Neural cell (in vitro differentiated cells): ENCODE measurements around the gene ATP6V1B1.

Experiments used
- EP300 ChIP-seq: fragments of 450-650 bp; conservative IDR thresholded peaks from 2 replicates; pipeline ENCODE4 v1.6.1; 2014; ENCODE audit warnings: antibody characterized with exemption, mild to moderate bottlenecking, moderate library complexity; ENCODE audit not compliant: poor library complexity, severe bottlenecking
- EZH2 ChIP-seq: fragments of 200-600, 300-800 bp; shearing (Covaris generic), sonication (generic); IDR thresholded peaks from 2 replicates; pipeline ENCODE4 v1.6.1; 2014; ENCODE audit warnings: antibody characterized with exemption, low read length, borderline replicate concordance, mild to moderate bottlenecking; ENCODE audit not compliant: insufficient read depth, poor library complexity, severe bottlenecking
- TAF1 ChIP-seq: IDR thresholded peaks from 2 replicates; pipeline ENCODE4 v1.6.1; 2012; ENCODE audit warnings: low read depth
- TF ChIP-seq, protein P1 (sequence below): fragments of 450-650 bp; IDR thresholded peaks from 2 replicates; pipeline ENCODE4 v1.5.1; 2014; ENCODE audit warnings: antibody characterized with exemption, mild to moderate bottlenecking, moderate library complexity; ENCODE audit not compliant: poor library complexity, severe bottlenecking

DNA sequence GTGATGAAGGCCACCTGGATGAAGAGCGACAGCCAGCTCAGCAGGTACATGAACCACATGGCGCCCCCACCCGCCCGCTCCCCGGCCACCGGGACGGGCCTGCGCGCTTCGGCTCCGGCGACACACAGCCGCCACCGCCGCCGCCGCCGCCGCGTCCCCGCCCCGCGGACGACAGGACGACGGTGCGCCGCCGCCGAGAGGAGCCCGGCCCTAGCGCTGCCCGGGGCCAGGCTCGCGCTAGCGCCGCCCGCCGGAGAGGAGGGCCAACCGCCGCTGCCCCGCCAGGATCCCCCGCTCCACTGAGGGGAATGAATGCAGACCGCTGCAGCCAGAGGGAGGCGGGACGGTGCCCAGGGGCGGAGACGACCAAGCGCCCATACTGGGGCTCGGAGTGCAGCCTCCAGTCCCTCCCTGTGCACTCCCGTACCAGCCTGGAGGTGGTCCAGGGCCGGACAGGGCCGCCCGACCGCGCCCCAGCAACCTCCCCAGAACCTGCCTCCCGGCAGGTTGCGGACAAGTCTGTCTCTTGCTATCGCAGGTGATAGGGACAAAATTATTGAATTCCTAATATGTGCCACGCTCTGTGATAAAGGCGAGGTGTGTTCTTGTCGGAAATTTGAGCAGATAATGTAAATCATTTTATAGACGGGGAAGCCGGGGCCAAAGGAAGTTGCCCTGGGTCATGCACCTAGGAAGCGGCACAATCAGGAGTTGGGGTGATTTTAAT is 59.2 kb downstream of the ATP6V1B1 start, which contains the start of gene TEX261:
- TF ChIP-seq, protein P1, sequence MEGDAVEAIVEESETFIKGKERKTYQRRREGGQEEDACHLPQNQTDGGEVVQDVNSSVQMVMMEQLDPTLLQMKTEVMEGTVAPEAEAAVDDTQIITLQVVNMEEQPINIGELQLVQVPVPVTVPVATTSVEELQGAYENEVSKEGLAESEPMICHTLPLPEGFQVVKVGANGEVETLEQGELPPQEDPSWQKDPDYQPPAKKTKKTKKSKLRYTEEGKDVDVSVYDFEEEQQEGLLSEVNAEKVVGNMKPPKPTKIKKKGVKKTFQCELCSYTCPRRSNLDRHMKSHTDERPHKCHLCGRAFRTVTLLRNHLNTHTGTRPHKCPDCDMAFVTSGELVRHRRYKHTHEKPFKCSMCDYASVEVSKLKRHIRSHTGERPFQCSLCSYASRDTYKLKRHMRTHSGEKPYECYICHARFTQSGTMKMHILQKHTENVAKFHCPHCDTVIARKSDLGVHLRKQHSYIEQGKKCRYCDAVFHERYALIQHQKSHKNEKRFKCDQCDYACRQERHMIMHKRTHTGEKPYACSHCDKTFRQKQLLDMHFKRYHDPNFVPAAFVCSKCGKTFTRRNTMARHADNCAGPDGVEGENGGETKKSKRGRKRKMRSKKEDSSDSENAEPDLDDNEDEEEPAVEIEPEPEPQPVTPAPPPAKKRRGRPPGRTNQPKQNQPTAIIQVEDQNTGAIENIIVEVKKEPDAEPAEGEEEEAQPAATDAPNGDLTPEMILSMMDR: peak; percentile 92
- TF ChIP-seq EZH2 (no peak), EP300 (peak; percentile 29), TAF1 (no peak)
